IPS-NIHi11 (cell line): ENCODE data around the gene S100A13.
"Not testable (repeated sequence)": the region's sequence is repeated elsewhere in the genome, so short reads cannot be mapped to it uniquely, and the experiment has no call there.

ENCODE experiments used
- DNase-seq: peaks from one replicate; pipeline ENCODE4 v3.0.0; 2012; ENCODE audit warnings: mixed read lengths, low spot score

S100A13 gene

GRCh38 chr1:153602749-153603148 is 24.6 kb downstream of the S100A13 start:
- DNase-seq: no peak

GRCh38 chr1:153599847-153600246 is 27.5 kb downstream of the S100A13 start:
- no peak for DNase-seq

GRCh38 chr1:153598309-153599172 is 28.8 kb downstream of the S100A13 start:
- DNase-seq: peak; percentile 79

- no peak for DNase-seq
Measured at GRCh38 chr1:153597206-153597605, 30.1 kb downstream of the S100A13 start.

GRCh38 chr1:153592748-153593147 is 34.6 kb downstream of the S100A13 start:
- DNase-seq: no peak

GRCh38 chr1:153588482-153588881 is 38.8 kb downstream of the S100A13 start:
- DNase-seq: no peak

GRCh38 chr1:153588033-153588432 is 39.3 kb downstream of the S100A13 start:
- not testable (repeated sequence) for DNase-seq

GRCh38 chr1:153587314-153587713 is 40.0 kb downstream of the S100A13 start:
- DNase-seq: no peak

GRCh38 chr1:153586347-153586746 is 41.0 kb downstream of the S100A13 start:
- no peak for DNase-seq

GRCh38 chr1:153585006-153585405 is 42.3 kb downstream of the S100A13 start:
- DNase-seq: no peak

- no peak for DNase-seq
Measured at GRCh38 chr1:153583976-153584375, 43.3 kb downstream of the S100A13 start.

- DNase-seq: not testable (repeated sequence)
Measured at GRCh38 chr1:153583514-153583913, 43.8 kb downstream of the S100A13 start.

- not testable (repeated sequence) for DNase-seq
Measured at GRCh38 chr1:153582836-153583235, 44.5 kb downstream of the S100A13 start.

- no peak for DNase-seq
Measured at GRCh38 chr1:153578936-153579335, 48.4 kb downstream of the S100A13 start.

GRCh38 chr1:153578490-153578889 is 48.8 kb downstream of the S100A13 start:
- no peak for DNase-seq

GRCh38 chr1:153577624-153578051 is 49.7 kb downstream of the S100A13 start:
- no peak for DNase-seq

GRCh38 chr1:153577138-153577537 is 50.2 kb downstream of the S100A13 start:
- no peak for DNase-seq

GRCh38 chr1:153575497-153575896 is 51.8 kb downstream of the S100A13 start:
- not testable (repeated sequence) for DNase-seq

GRCh38 chr1:153575081-153575491 is 52.2 kb downstream of the S100A13 start:
- not testable (repeated sequence) for DNase-seq

GRCh38 chr1:153573351-153573750 is 54.0 kb downstream of the S100A13 start:
- DNase-seq: no peak

- peak; percentile 70 for DNase-seq
Measured at GRCh38 chr1:153572569-153573015, 54.7 kb downstream of the S100A13 start.

- DNase-seq: no peak
Measured at GRCh38 chr1:153571706-153572105, 55.6 kb downstream of the S100A13 start.

- no peak for DNase-seq
Measured at GRCh38 chr1:153570874-153571273, 56.4 kb downstream of the S100A13 start.

GRCh38 chr1:153569465-153569864 is 57.8 kb downstream of the S100A13 start:
- no peak for DNase-seq
